HG03565 (cell line): ENCODE data around the gene UBL4A.

Experiments
- ATAC-seq: cut with Tn5 transposase; IDR thresholded peaks from one replicate; pipeline ENCODE4 v1.9.1; 2021; ENCODE audit warnings: mild to moderate bottlenecking, moderate library complexity; ENCODE audit not compliant: unreplicated experiment

UBL4A gene

DNA sequence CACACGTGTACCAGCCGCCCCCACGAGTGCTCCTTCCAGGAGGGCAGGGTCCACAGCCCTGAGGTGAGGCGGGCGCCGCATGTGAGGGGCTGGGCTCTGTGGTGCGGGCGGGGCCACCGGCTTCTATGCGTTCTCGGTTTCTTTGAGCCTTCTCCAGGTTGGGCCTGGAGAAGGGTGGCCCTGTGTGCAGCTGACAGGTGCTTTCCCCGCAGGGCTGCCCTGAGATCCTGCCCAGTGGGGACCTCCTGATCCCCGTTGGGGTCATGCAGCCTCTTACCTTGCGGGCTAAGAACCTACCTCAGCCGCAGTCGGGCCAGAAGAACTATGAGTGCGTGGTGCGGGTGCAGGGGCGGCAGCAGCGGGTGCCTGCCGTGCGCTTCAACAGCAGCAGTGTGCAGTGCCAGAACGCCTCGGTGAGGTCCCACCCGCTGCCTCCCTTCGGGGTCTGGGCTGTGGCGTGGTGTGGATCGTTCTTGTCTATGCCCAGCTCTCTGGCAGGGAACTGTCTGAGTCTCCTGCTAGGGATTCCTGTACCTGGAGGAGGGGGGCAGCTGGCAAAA, 21.5 kb downstream of the UBL4A start:
- ATAC-seq, result no peak

DNA sequence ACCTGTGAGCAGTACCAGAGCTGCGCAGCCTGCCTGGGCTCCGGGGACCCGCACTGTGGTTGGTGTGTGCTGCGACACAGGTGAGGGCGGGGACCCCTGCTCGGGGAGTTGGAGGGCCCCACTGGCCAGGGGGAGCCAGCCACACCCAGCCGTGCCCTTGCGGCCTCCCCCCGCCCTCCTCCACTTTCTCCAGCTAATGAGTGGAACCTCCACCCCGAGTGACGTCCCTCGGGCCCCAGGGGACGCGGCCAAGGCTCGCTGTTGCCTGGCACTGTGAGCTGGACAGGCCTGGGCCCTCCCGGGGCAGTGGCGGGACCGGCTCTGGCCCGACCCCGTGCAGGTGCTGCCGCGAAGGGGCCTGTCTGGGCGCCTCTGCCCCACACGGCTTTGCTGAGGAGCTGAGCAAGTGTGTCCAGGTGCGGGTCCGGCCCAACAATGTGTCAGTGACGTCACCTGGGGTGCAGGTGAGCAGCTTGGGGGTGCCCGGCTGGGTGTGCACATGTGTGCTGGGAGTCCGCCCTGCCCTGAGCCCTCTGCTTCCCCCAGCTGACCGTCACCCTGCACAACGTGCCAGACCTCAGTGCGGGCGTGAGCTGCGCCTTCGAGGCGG, 22.7 kb downstream of the UBL4A start:
- ATAC-seq, result no peak

DNA sequence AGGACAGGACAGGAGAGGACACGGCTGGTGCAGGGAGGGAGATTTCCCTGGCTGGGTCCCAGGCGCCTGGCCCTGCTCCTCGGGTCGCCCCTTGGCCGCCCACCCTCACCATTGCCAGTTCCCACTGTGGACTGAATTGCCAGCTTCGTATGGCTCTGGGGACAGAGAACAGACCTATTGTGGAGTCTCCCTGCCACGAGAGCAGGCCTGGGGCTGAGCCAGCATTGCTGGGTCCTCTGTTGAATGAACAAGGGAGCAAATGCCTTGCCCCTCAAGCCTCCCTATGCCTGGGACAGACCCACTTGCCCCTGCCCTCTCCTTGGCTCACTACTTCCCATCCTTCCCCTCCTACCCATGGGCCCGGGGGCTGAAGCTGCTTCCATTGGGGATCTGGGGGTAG, 24.0 kb downstream of the UBL4A start:
- no peak for ATAC-seq

DNA sequence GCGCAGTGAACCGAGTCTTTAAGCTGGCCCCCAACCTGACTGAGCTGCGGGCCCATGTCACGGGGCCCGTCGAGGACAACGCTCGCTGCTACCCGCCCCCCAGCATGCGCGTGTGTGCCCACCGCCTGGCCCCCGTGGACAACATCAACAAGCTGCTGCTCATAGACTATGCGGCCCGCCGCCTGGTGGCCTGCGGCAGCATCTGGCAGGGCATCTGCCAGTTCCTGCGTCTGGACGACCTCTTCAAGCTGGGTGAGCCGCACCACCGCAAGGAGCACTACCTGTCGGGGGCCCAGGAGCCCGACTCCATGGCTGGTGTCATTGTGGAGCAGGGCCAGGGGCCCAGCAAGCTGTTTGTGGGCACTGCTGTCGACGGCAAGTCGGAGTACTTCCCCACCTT, 26.1 kb downstream of the UBL4A start:
- no peak for ATAC-seq

DNA sequence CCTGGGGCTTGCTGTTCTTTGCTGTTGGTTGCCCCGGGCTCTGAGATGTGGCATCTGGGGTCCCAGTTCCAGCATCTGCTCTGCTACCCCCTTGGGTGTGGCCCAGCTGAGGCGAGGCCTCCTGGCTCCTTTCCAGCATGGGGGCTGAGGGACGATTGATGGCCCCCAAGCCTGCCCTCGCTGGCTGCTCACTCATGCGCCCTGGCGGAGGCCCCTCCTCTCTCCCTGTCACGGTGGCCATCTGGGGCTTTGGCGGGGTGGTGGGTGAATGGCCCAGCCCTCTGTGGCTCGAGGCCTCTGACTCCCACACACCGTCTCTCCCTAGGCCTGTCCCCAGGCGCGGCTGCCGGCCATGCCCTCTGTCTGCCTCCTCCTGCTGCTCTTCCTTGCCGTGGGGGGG, 26.6 kb downstream of the UBL4A start:
- no peak for ATAC-seq

DNA sequence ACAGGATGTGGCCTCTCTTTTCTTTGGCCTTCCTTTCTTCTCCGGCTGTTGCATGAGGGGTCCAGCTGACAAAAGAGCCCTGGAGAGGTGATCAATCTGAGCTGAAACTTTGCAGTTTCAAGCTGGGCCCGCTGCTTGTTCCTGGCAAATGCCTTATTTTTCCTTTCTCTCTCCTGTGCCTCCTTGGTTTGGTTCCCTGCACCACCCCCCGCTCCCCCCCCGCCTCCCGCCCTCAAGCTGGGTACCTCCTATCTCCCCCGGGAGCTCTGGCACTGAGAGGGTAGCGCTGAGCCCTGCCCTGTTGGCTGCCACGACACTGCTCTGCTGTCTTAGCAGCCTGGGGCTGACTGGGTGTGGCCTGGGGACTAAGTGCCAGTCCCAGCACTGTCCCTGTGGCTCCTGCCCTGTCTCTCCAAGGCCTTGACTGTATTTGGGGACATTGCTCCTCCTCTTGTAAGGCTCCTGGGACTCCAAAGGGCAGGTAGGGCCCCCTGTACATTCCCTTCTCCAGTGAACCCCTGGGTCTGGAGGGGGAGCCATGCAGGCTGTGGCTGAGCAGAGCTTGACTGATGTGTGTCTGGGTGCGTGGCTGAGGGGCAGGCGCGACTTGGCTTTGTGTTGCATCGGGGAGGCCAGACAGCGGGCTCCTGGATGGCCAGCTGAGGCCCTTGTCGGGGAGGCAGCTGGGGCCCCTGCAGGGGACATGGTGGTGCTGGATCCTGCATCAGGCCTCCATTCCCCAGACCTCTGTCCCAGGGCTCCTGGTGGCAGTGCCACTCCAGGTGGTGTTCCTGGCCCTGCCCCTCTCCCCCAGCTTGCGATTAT, 27.2 kb downstream of the UBL4A start:
- ATAC-seq, result no peak

DNA sequence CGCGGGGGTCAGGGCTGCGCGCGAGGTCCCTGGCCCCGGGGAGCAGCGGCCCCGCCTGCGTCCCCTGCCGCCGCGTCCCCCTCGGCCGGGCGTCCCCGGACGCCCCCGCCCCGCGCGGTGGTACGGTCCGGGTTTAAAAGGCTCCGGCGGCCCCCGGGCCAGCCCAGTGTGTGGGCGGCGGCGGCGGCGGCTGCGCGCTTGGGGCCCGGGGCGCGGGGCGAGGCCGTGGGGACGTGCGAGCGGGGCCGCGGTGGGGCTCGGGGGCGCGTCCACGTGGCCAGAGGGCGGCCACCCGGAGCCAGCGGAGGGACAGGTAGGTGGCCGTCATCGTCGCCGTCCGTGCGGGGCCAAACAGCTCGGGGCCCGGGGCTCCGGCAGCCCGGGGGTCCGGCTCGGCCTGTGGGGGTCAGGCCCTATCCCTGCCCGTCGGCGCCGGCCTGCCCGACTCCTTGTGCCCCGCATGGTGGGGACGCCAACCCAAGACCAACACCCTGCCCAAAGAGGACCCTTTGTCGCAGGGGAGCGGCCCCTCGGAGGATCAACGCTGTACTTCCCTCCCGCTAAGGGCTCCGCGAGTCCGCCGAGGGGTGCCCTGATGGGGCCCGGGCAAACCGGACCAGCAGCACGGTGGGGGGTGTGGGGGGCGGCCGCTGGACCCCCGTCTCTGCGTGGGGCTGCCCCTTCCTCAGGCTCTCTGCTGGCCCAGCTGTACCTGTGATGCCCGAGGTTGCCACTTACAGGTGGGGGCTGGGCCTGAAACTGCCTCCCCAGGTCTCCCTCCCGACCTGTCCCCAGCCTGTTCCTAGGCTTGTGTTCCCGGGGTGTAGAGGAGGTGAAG, 28.1 kb downstream of the UBL4A start, which contains the start of gene PLXNA3:
Gene PLXNA3 (plus strand): TSS at position 166 of the 838 bp plus-strand sequence. CDS start 1,903 bp downstream, outside the sequence.
- ATAC-seq, result peak; percentile 55

DNA sequence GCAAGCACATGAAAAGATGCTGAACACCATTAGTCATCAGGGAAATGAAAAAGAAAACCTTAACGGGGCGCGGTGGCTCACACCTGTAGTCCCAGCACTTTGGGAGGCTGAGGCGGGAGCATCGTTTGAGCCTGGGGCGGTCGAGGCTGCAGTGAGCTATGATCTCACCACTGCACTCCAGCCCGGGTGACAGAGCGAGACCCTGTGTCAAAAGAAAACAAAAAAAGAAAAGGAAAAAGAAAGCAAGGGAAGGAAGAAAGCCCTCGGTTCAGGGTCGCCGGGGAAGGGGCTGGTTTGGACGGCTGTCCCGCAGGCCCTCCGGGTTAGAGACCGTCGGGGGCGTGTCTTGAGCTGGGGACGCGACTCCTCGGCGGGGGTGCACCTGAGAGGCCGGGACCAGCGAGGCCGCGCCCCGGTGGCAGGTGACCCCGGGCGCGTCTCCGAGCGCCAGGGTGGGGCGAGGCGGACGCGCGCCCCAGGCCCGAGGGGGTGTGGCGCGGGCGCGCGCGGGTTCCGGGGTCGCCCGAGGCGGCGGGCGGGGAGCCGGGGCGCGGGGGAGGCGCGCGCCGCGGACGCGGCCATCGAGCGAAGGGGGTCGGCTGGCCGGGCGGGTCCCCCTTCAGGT, 28.8 kb downstream of the UBL4A start:
- peak; percentile 44 for ATAC-seq

DNA sequence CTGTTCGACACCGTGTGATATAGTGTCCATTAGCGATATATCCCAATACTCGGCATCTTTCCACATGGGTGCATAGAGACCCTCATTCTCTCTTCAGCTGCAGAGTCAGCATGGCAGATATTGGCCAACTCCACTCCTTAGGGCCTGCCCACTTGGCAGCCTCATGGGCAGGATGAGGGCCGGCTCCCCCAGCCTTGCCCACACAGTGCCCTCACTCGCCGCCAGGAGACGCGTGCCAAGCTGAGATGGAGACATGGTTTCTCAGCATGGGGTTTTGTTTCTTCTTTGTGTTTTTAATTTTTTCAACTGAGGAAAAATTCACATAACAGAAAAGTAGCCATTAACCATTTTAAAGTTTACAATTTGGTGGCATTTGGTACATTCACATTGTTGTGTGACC, 33.6 kb downstream of the UBL4A start:
- no peak for ATAC-seq

DNA sequence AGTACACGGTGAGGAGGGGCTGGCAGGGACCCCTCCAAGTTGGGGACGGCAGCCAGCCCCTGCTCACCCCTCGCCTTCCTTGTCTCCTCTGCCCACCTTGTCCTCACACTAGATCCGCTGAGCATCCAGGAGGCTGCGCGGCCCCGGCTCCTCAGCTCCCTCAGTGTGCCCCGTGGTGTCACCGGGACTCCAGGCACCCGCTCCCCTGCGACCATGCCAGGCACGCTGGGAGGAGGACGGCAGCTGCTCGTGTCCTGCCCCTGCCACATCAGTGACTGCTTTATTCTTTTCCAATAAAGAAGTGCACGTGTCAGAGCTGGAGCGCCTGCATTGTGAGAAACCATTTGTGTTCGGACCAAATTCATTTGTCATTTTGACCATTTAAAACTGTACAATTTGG, 36.1 kb downstream of the UBL4A start:
- ATAC-seq, result no peak

DNA sequence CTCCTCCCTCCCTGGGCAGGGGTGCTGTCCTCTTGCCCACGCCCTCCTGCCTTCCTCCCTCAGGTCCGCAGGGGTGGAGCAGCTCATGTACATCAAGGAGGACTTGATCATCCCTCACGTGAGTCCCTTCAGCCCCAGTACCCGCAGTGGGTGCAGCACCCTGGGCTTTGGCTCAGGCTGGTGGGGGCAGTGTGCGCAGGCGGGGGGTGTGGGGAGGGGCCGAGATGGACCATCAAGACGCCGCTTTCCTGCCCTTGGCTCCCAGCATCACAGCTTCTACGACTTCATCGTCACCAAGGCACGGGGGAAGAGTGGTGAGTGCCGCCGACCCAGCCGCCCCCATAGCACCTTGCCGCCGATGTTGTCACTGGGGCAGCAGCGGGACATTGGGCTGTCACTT, 36.8 kb downstream of the UBL4A start:
- no peak for ATAC-seq

DNA sequence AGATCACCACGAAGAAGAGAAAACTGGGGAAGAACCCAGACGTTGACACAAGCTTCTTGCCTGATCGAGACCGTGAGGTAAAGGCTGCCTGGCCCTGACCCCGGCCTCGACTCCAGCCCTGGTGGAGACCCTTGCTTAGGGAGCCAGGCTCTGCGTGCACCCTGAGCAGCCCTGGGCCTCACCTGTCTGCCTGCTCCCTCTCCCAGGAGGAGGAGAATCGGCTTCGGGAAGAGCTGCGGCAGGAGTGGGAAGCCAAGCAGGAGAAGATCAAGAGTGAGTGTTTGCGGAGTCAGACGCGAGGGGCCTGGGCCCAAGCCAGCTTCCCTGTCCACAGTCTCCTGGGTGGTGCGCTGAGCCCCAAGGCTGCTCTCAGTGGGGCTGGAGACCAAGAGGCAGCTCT, 37.9 kb downstream of the UBL4A start:
- ATAC-seq, result no peak

DNA sequence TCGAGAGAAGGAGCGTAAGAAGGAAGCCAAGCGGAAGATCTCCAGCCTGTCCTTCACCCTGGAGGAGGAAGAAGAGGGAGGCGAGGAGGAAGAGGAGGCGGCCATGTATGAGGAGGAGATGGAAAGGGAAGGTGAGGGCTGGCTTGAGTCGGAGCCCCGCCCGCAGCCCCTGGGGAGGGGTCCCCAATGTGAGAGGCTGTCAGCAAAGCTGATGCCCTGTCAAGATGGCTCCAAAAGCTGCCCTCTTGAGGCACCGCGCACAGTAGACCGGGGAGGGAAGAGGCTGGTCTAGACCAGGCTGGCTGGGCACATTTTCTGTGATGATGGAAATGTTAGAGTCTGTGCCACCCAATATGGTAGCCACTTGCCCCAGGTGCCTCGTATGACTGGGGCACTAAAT, 40.0 kb downstream of the UBL4A start:
- ATAC-seq, result no peak

DNA sequence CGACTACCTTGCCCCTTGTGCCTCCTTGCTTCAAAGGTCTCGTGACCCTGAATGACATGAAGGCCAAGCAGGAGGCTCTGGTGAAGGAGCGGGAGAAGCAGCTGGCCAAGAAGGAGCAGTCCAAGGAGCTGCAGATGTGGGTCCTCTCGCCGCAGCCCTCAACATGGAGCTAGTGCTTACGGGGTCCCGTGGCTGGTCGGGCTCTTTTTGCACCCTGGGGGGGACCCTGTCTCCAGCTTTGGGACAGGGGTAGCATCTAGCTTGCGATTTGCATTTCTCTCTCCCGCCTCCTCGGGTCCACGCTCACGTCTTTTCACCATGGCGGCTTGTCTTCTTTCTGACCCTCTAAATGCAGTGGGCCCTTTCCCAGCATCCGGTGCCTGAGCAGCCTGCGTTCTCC, 40.6 kb downstream of the UBL4A start:
- no peak for ATAC-seq

DNA sequence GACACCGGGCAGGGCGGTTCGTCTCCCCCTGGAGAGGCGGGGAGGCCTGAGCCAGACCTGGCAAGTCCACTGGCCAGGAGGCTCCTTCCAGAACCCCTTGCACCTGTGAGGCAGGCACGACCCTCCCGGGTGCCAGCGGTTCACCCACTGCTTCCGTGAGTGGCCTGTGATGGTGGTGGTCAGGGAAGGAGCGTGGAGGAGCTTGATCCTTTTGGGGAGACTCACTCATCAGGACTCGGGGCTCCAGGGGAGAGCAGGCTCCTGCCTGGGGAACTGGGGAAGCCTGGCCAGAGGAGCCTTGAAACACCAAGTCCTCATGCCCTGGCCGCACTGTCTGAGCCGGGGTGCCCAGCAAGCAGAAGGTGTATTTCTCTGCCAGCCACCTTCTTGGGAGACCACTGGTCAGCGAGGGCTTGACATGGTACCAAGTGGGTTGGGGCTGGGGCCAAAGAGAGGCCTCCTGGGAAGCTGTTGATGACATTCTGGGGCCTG, 41.6 kb downstream of the UBL4A start:
- ATAC-seq, result no peak

DNA sequence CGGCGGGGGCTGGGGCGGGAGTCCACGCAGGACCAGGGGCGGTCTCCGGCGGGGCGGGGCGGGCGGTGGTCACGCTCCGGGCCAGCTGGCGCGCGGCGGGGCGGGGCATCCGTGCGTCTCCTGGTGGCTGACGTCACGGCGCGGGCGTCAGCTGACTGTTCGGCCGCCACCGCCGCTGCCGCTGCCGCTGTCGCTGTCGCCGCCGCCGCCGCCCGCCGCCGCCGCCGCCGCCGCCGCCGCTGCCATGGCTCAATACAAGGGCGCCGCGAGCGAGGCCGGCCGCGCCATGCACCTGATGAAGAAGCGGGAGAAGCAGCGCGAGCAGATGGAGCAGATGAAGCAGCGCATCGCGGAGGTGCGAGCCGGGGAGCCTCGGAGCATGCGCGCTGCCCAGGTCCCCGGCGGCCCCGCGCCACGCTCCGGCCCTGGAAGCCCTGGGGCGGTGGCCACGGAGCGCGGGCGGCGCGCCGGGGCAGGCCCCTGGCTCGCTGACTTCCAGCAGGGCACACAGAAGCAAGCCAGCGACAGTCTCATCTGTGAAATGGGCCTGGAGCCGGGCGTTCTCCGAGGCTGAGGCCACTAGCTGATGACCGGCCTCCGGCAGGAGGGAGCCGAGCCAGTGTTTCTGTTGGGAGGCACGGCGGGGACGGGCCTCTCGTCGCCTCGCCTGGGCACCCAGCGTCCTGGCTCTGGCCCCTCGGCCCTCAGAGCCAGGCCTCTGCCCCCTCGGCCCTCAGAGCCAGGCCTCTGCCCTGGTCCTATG, 42.2 kb downstream of the UBL4A start, which contains the start of gene FAM50A:
Gene FAM50A (plus strand): TSS at position 150 of the 763 bp plus-strand sequence. CDS start 95 bp downstream, at position 245.
- peak; percentile 50 for ATAC-seq

DNA sequence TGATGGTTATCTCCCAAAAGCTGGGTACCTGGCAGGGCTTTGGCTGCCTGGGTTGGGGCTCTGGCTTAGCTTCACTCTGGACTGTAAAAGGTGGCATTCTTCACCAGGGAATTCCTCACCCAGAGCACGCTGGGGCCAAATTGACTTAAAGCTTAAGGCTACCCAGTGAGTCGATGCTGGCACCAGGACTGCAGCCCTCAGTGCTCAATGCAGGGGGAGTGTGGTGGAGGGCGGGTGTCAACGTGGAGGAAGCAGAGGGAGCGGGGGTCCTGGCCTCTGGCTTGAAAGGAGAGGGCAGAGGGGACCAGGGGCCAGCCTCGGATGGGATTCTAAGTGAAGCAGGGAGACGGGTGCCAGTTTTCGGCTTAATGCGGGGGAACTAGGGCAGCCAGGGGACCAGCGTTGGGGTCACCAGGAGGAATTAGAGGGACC, 42.9 kb downstream of the UBL4A start:
- ATAC-seq, result no peak

DNA sequence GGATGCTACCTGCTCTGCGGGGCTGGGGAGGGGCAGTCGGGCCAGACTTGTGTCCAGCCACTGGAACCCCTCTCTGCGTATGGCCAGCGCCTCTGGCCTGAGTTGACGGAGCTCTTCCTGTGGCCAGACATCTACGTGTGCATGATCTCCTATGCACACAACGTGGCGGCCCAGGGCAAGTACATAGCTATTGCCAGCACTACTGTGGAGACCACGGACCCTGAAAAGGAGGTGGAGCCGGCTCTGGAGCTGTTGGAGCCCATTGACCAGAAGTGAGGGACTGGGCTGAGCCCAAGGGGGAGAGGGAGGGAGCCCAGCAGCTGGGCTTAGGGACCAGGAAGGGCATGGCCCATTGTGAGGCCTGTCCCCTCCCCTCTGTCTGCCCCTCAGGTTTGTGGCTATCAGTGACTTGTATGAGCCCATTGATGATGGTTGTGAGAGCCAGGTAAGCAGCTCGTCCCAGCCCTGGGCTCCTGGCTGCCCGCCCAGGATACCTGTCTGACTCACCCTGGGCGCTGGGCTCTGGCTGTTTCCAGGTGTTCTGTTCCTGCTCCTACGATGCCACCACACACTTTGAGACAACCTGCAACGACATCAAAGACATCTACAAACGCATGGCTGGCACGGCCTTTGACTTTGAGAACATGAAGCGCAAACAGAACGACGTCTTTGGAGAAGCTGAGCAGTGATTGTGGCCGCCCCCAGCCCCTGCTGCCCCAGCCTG, 44.3 kb downstream of the UBL4A start:
- no peak for ATAC-seq

DNA sequence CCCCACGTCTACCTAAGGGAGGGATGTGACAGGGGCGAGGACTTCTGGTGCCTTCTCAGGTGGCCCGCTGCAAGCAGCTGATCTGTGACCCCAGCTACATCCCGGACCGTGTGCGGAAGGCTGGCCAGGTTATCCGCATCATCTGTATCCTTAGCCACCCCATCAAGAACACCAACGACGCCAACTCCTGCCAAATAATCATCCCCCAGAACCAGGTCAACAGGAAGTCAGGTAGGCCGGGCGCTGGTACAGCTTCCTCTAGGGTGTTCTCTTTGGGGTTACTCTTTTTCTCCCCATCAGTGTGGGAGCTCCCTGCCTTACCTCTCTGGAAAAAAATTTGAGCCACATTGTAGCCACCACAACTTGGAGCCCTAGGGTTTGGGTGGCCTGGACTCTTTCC, 44.9 kb downstream of the UBL4A start:
- no peak for ATAC-seq
